BLaER1 treated with 17β-estradiol and CSF1 and Interleukin-3, amounts not matched to agents 10 nM and 100 nM (cell line): Measurements from ENCODE around the gene DHPS.

Source experiments
- H3K27ac ChIP-seq, 11 experiments: shearing (Covaris generic); formaldehyde crosslinking; 2 replicates each; pipeline ENCODE4 v1.8.1; 2022
- H3K27me3 ChIP-seq, 11 experiments: shearing (Covaris generic); formaldehyde crosslinking; 2 replicates each; pipeline ENCODE4 v1.8.1; 2022
- H3K36me3 ChIP-seq, 11 experiments: shearing (Covaris generic); formaldehyde crosslinking; 2 replicates each; pipeline ENCODE4 v1.8.1; 2022
- H3K4me1 ChIP-seq, 10 experiments: shearing (Covaris generic); formaldehyde crosslinking; 2 replicates each; pipeline ENCODE4 v1.8.1; 2022
- H3K4me2 ChIP-seq, 11 experiments: shearing (Covaris generic); formaldehyde crosslinking; 2 replicates each; pipeline ENCODE4 v1.8.1; 2022
- H3K4me3 ChIP-seq, 10 experiments: shearing (Covaris generic); formaldehyde crosslinking; 2 replicates each; pipeline ENCODE4 v1.8.1; 2022
- H3K9ac ChIP-seq, 11 experiments: shearing (Covaris generic); formaldehyde crosslinking; 2 replicates each; pipeline ENCODE4 v1.8.1; 2022
- H3K9me3 ChIP-seq, 11 experiments: shearing (Covaris generic); formaldehyde crosslinking; replicated peaks in 1 of 11; 2 replicates each; pipeline ENCODE4 v1.8.1; 2022
- H4K20me1 ChIP-seq, 11 experiments: shearing (Covaris generic); formaldehyde crosslinking; 2 replicates each; pipeline ENCODE4 v1.8.1; 2022
- Cebpa-rat ChIP-seq, 11 experiments: shearing (Covaris generic); IDR thresholded peaks; 2 replicates each; pipeline ENCODE4 v1.8.1; 2022

The DHPS gene

GRCh38 chr19:12665281-12665573, 16.5 kb downstream of the DHPS start:
- H3K27ac ChIP-seq = peak overlapping the region; percentile 50 to 99 (median 82); a peak in 21 of 22 replicates
- H3K9ac ChIP-seq = peak overlapping the region; percentile 84 to 99 (median 95); a peak in 21 of 22 replicates
- H3K27me3 ChIP-seq = no peaks in the 10 kb centered on the region
- no peak for TF ChIP-seq Cebpa-rat (IDR thresholded peaks at IDR 0.05)
- peaks cover 0 to 19% (median 2%) of the 10 kb centered on the region in 11 experiments; a peak in 8 of 22 replicates for H4K20me1 ChIP-seq
- H3K4me2 ChIP-seq = peak overlapping the region; percentile 96 to 100 (median 99)
- H3K4me1 ChIP-seq = peaks cover 41 to 47% (median 45%) of the 10 kb centered on the region in 10 experiments
- no peaks in the 10 kb centered on the region for H3K9me3 ChIP-seq
- peaks cover 47 to 59% (median 55%) of the 10 kb centered on the region in 11 experiments for H3K36me3 ChIP-seq
- peak overlapping the region; percentile 75 to 96 (median 88) for H3K4me3 ChIP-seq

GRCh38 chr19:12664406-12665280, 17.0 kb downstream of the DHPS start:
- H3K9me3 ChIP-seq = no peaks in the 10 kb centered on the region
- H3K4me1 ChIP-seq = peaks cover 39 to 44% (median 41%) of the 10 kb centered on the region in 10 experiments
- peak overlapping the region; percentile 96 to 100 (median 99) for H3K4me2 ChIP-seq
- TF ChIP-seq Cebpa-rat (IDR thresholded peaks at IDR 0.05) = no peak
- no peaks in the 10 kb centered on the region for H3K27me3 ChIP-seq
- H3K4me3 ChIP-seq = peak overlapping the region in 4 of 10 experiments; percentile 9 to 86 (median 56); a peak in 4 of 20 replicates
- peaks cover 0 to 16% (median 0%) of the 10 kb centered on the region in 11 experiments; a peak in 8 of 22 replicates for H4K20me1 ChIP-seq
- H3K9ac ChIP-seq = peak overlapping the region; percentile 22 to 95 (median 58); a peak in 16 of 22 replicates
- peak overlapping the region; percentile 25 to 99 (median 81); a peak in 21 of 22 replicates for H3K27ac ChIP-seq
- H3K36me3 ChIP-seq = peaks cover 53 to 64% (median 61%) of the 10 kb centered on the region in 11 experiments

- Histone ChIP-seq H3K4me3 (no peak overlapping the region), H3K36me3 (peaks cover 88 to 90% (median 90%) of the 10 kb centered on the region in 11 experiments), H3K4me1 (peaks cover 18 to 24% (median 19%) of the 10 kb centered on the region in 10 experiments), H3K27me3 (no peaks in the 10 kb centered on the region), H4K20me1 (peaks cover 0 to 27% (median 0%) of the 10 kb centered on the region in 11 experiments; a peak in 8 of 22 replicates), H3K9me3 (peaks cover 0 to 4% (median 0%) of the 10 kb centered on the region in 11 experiments; a peak in 2 of 22 replicates), H3K9ac (no peak overlapping the region), H3K4me2 (no peak overlapping the region), H3K27ac (no peak overlapping the region)
- no peak for TF ChIP-seq Cebpa-rat (IDR thresholded peaks at IDR 0.05)
Observed at GRCh38 chr19:12660980-12661379, 20.7 kb downstream of the DHPS start.

- no peaks in the 10 kb centered on the region for H3K27me3 ChIP-seq
- no peaks in the 10 kb centered on the region for H3K4me1 ChIP-seq
- peaks cover 0 to 4% (median 0%) of the 10 kb centered on the region in 11 experiments; a peak in 2 of 22 replicates for H3K9me3 ChIP-seq
- H3K36me3 ChIP-seq = peaks cover 92 to 100% (median 99%) of the 10 kb centered on the region in 11 experiments
- no peak for TF ChIP-seq Cebpa-rat (IDR thresholded peaks at IDR 0.05)
- no peak overlapping the region for H3K4me3 ChIP-seq
- H3K4me2 ChIP-seq = no peak overlapping the region
- peaks cover 0 to 40% (median 0%) of the 10 kb centered on the region in 11 experiments; a peak in 7 of 22 replicates for H4K20me1 ChIP-seq
- H3K27ac ChIP-seq = no peak overlapping the region
- no peak overlapping the region for H3K9ac ChIP-seq
Observed at GRCh38 chr19:12657966-12658365, 23.7 kb downstream of the DHPS start.

GRCh38 chr19:12656899-12657571, 24.6 kb downstream of the DHPS start:
- Histone ChIP-seq H3K4me2 (no peak overlapping the region), H4K20me1 (peaks cover 0 to 40% (median 0%) of the 10 kb centered on the region in 11 experiments; a peak in 7 of 22 replicates), H3K27ac (no peak overlapping the region), H3K9me3 (peaks cover 0 to 4% (median 0%) of the 10 kb centered on the region in 11 experiments; a peak in 2 of 22 replicates), H3K4me3 (no peak overlapping the region), H3K27me3 (no peaks in the 10 kb centered on the region), H3K4me1 (no peaks in the 10 kb centered on the region), H3K36me3 (peaks cover 90 to 100% (median 99%) of the 10 kb centered on the region in 11 experiments), H3K9ac (no peak overlapping the region)
- no peak for TF ChIP-seq Cebpa-rat (IDR thresholded peaks at IDR 0.05)

GRCh38 chr19:12655546-12655945, 26.1 kb downstream of the DHPS start:
- Histone ChIP-seq H3K4me2 (no peak overlapping the region), H3K27me3 (no peaks in the 10 kb centered on the region), H3K27ac (no peak overlapping the region), H3K36me3 (peaks cover 90 to 100% (median 98%) of the 10 kb centered on the region in 11 experiments), H3K4me1 (no peaks in the 10 kb centered on the region), H3K9me3 (peaks cover 0 to 4% (median 0%) of the 10 kb centered on the region in 11 experiments; a peak in 2 of 22 replicates), H4K20me1 (peaks cover 0 to 29% (median 0%) of the 10 kb centered on the region in 11 experiments; a peak in 7 of 22 replicates), H3K9ac (no peak overlapping the region), H3K4me3 (no peak overlapping the region)
- no peak for TF ChIP-seq Cebpa-rat (IDR thresholded peaks at IDR 0.05)

GRCh38 chr19:12652219-12652618, 29.5 kb downstream of the DHPS start:
- Histone ChIP-seq H3K9ac (no peak overlapping the region), H3K4me3 (no peak overlapping the region), H4K20me1 (peaks cover 0 to 24% (median under 1%) of the 10 kb centered on the region in 11 experiments; a peak in 7 of 22 replicates), H3K9me3 (peaks cover 0 to 6% (median 0%) of the 10 kb centered on the region in 11 experiments; a peak in 5 of 22 replicates), H3K27ac (no peak overlapping the region; a peak in 1 of 22 replicates), H3K4me1 (peaks cover 0 to 9% (median 2%) of the 10 kb centered on the region in 10 experiments; a peak in 15 of 20 replicates), H3K4me2 (no peak overlapping the region), H3K27me3 (no peaks in the 10 kb centered on the region), H3K36me3 (peaks cover 59 to 95% (median 83%) of the 10 kb centered on the region in 11 experiments)
- no peak for TF ChIP-seq Cebpa-rat (IDR thresholded peaks at IDR 0.05)

- Histone ChIP-seq H3K4me1 (peaks cover 0 to 21% (median 13%) of the 10 kb centered on the region in 10 experiments; a peak in 16 of 20 replicates), H4K20me1 (peaks cover 0 to 18% (median 0%) of the 10 kb centered on the region in 11 experiments; a peak in 5 of 22 replicates), H3K4me3 (no peak overlapping the region), H3K27ac (no peak overlapping the region), H3K27me3 (no peaks in the 10 kb centered on the region), H3K9me3 (peaks cover 0 to 6% (median 0%) of the 10 kb centered on the region in 11 experiments; a peak in 5 of 22 replicates), H3K9ac (no peak overlapping the region), H3K4me2 (no peak overlapping the region), H3K36me3 (peaks cover 36 to 95% (median 66%) of the 10 kb centered on the region in 11 experiments)
- no peak for TF ChIP-seq Cebpa-rat (IDR thresholded peaks at IDR 0.05)
Observed at GRCh38 chr19:12649941-12650340, 31.7 kb downstream of the DHPS start.
